ELR (cell line): Measurements from ENCODE around the gene USP37.
"Not testable (repeated sequence)": the region's sequence is repeated elsewhere in the genome, so short reads cannot be mapped to it uniquely, and the experiment has no call there.

Experiments
- DNase-seq: peaks from one replicate; pipeline ENCODE4 v3.0.0-alpha.2; 2015; ENCODE audit warnings: low read depth

The USP37 gene

GRCh38 chr2:218568190-218569037, at the start of gene USP37, which contains the start of gene CNOT9:
TSS of gene USP37 (minus strand) at chr2:218568351. CDS start at chr2:218558653, 9,698 bp downstream.
TSS of gene CNOT9 (plus strand) at chr2:218568839. CDS start at chr2:218568955, 116 bp downstream.
- peak; percentile 99 for DNase-seq

DNA sequence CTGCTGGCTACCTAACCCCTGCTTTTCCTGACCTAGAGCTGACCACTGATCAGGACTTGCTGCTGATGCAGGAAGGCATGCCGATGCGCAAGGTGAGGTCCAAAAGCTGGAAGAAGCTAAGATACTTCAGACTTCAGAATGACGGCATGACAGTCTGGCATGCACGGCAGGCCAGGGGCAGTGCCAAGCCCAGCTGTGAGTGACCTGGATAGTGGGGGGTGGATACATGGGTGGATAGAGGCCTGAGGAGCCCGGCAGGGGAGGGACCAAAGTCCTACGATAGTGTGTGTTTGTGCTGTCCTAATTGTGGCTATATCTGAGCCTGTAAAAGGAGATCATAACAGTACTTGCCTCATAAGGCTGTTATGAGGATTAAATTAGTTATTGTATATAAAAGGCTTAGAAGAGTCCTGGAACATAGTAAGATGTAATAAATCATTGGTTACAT, 47.7 kb upstream of the USP37 start:
- DNase-seq, result no peak

- peak; percentile 76 for DNase-seq
Observed at GRCh38 chr2:218607436-218608115, 39.4 kb upstream of the USP37 start, which contains the start of gene PLCD4. TSS of gene PLCD4 (plus strand) at chr2:218607899. CDS start at chr2:218615740, 7,841 bp downstream.

- DNase-seq, result no peak
Observed at GRCh38 chr2:218605432-218605831, 37.3 kb upstream of the USP37 start.

DNA sequence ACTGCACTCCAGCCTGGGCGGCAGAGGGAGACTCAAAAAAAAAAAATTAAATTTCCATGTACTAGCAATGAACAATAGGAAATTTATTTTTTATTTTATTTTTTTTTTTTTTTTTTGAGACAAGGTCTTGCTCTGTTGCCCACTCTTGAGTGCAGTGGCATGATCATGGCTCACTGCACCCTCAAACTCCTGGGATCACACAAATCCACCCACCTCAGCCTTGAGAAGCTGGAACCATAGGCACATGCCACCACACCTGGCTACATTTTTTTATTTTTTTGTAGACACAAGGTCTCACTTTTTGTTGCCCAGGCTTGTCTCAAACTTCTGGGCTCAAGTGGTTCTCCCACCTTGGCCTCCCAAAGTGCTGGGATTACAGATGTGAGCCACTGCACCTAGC, 17.4 kb upstream of the USP37 start:
- no peak for DNase-seq

DNA sequence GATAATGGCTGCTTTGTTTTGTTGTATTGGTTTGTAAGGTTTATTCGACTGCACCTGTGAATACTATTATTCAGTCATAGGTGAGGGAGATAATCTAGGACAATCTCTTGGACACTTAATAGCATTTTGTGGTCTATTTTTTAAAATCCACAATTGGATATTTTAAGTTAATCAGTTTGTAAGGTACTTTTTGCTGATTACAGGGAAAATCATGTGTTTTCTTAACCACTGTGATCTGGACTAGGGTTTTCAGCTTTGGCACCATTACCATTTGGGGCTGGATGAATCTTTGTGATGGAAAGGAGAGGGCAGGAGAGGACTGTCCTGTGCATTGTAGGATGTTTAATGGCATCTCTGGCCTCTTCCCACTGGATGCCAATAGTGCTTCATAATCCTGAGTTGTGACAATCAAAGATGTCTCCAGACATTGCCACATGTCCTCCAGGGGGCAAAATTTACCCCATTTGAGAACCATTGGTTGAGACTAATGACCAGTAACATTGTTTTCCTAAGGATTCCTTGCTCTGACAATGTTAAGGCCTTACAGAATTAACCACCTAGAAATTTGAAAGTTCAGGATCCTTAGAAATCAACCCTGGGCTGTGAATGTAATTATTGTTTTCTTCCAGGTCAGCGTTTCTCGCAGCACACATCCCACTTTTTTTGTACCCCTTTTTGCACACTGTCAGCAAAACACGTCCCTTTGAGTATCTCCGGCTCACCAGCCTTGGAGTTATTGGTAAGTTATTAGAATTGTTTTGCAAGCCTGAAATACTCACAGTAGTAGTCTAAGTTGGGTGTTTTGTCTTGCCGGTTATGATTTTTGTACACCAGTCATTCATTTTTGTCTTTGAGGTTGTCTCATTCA, 16.1 kb upstream of the USP37 start:
- no peak for DNase-seq

GRCh38 chr2:218582076-218582475, 13.9 kb upstream of the USP37 start:
- peak; percentile 99 for DNase-seq

DNA sequence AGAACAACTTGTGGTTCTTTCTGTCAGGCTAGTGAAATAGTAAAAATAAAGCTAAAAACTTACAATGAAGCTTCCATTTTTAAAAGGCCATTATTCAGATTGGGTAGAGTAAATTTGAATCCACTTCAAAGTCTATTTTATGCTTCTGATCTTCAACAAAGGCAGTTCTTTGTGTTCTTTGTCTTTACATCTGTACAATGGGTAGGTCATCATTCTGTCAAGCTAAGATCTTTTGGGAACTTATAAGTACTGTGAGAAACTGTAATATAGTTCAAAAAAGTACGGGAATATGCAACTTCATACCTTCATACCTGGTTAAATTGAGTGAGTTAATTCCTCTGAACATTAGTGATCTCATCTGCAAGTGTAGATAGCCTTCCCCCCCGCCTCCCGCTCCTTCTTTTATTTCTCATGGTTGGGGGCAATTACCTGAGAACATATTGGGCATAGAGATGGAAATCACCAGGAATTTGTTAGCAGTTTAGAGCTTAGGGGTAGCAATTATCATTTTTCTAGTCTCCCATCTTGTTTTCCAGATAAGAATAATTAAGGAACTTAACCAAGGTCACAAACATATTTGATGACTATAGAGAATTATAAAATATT, 10.2 kb upstream of the USP37 start:
- no peak for DNase-seq

DNA sequence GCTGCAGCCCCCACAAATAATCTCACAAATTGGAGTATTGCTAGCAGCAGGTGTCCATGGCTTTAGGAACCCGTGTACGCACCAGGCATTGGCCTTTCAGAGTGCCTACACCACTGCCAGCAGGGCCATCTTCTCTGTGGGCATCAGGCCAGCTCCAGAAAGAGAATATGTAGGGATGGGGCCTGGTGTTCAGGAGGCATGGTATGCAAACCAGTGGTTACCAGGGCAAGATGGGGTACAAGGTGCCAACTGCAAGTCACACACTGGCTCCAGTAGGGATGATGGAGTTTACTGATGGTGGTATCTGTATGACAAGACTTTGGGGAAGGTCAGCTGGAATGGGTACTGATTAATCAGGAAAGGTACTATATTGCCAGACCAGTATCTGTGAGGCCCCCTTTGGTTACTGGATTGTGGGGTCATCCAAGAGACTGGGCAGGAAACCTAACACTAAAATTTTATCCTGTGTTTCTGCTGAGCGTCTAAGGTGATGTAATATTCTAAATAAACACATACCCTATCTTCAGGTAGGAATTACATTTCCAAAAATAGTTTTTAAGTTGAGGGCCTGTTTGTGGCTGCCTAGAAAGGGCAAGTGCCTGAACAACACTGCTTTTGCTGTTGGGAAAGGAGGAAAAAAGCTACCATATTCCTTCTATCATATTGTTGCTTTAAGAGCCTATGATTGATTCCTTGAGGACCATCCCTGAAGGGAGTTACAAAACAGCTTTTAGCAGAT, 9.5 kb upstream of the USP37 start:
- no peak for DNase-seq

- no peak for DNase-seq
Observed at GRCh38 chr2:218576854-218577253, 8.7 kb upstream of the USP37 start.

DNA sequence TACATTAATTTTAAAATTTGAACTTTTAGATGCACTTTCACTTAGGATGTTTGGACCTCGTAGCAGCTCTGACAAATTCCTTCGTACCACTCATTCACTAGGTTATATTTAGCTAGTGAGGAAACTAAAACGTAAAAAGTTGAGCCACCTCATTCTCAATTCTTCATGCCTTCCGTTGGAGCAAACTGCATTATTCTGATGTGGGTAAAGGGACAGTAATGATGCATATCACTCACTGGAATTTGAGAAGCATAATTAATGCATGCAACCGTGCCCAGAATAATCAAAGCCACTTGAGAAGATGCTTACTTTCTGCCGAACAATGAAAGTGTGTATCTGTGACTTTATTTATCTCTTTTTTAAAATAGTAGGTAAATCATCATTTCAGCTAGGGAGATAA, 2.7 kb upstream of the USP37 start:
- peak; percentile 48 for DNase-seq

DNA sequence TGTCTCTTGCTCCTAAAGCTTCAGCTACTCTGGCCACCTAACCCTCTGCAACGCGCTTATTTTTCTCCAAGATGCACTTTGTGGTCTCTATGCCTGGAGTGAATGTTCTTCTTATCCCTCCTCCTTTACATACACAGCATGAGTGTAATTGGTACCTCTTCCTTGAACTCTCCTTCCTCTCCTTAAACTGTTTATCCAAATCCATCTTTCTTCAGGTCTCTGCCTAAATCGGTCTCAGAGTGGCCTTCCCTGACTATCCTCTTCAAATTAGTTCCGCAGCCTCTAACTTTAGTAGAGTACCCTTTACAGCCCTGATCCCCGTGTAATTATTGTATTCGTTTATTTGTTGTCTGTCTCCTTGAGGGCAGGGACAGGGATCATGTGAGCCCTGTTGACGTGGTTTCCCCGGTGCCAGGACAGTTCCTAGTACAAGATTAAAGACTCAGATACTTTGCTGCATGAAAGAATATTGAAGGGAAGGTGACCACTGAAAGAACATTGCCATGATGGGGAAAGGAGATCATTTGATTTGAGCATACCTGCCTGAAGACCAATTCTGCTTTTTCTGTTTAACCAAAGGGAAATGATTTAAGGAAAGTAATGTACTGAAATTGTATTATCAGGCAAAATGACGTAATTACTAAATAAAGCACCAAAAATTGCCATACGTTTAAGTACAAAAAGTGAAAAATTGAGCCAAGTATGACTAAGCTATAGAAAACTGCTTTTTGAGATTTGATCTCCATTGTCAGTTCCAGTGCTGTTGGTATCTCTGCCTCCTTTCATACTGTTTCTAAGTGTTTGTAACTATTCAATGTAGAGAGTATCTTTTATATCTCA, 1.7 kb upstream of the USP37 start:
- peak; percentile 66 for DNase-seq

- peak; percentile 87 for DNase-seq
Observed at GRCh38 chr2:218569038-218569431, 884 bp upstream of the USP37 start.

- DNase-seq, result no peak
Observed at GRCh38 chr2:218567797-218568189, 358 bp downstream of the USP37 start.

DNA sequence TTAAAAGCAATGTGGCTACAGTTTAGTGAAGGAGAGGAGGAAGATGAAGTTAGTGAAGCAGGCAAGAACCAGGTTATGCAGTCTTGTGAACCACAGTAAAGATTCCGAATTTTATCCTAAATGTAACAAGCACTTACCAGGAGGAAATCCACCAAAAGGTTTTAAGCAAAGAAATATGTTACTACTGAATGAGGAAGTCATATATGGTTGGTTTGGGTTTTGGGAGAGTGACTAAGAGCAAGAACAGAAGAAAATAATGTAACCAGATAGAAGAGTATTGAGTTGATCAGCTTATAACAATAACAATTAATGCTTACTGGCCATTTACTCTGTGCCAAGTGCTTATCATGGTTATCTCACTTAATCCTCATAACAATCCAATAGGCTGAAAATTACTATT, 1.9 kb downstream of the USP37 start:
- DNase-seq, result no peak

GRCh38 chr2:218564056-218564455, 4.1 kb downstream of the USP37 start:
- DNase-seq, result no peak

GRCh38 chr2:218558986-218559385, 9.2 kb downstream of the USP37 start:
- no peak for DNase-seq

GRCh38 chr2:218557941-218558340, 10.2 kb downstream of the USP37 start:
- no peak for DNase-seq

DNA sequence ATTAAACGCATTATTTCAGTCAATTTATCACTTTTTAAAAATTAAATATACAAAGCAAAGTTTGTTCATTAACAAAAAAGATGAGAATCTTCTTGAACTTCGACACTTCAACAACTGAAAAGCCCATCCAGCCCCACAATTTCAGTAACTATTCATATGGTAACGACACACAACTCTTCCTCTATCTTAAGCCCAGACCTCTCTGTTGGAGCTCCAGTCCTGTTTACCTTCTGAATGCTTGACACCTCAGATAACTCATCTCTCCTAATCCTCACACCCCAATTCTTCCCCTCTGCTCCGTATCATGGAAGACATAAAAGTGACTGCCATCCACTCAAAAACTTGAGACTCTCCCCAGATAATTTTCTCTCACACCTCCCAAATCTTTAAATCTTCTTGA, 12.6 kb downstream of the USP37 start:
- DNase-seq, result no peak

GRCh38 chr2:218554225-218554624, 13.9 kb downstream of the USP37 start:
- not testable (repeated sequence) for DNase-seq
